Endothelial cell of umbilical vein (primary cell): Measurements from ENCODE around the gene AGPS.
"Not testable (repeated sequence)": the region's sequence is repeated elsewhere in the genome, so short reads cannot be mapped to it uniquely, and the experiment has no call there.

Experiments
- CTCF ChIP-seq, 2 donors: IDR thresholded peaks; 1 replicate in 1 of 2; 2 replicates in 1 of 2; pipeline ENCODE4 v1.5.1; 2011; ENCODE audit warnings: low read length in 2 of 2, mild to moderate bottlenecking in 2 of 2, moderate library complexity in 2 of 2, control low read depth in 1 of 2, inconsistent platforms in 1 of 2, low read depth in 1 of 2; ENCODE audit not compliant: insufficient read depth in 1 of 2; ENCODE audit errors: extremely low read depth in 1 of 2
- FOS ChIP-seq: IDR thresholded peaks from 2 replicates; pipeline ENCODE4 v1.6.1; 2011; ENCODE audit warnings: mild to moderate bottlenecking, low read length, moderate library complexity, borderline replicate concordance; ENCODE audit not compliant: insufficient read depth

GRCh38 chr2:177485657-177486056 lies 93.1 kb downstream of the AGPS start:
- not testable (repeated sequence) for TF ChIP-seq CTCF (IDR thresholded peaks at IDR 0.05; ENCODE audit: extremely low read depth in 1 of 2, insufficient read depth in 1 of 2, low read depth in 1 of 2, low read length in 2 of 2); FOS
